GM18519 (cell line): Measurements from ENCODE around the gene TUBA4A.

Experiments used
- ATAC-seq: cut with Tn5 transposase; IDR thresholded peaks from one replicate; pipeline ENCODE4 v1.9.1; 2021; ENCODE audit warnings: mild to moderate bottlenecking, moderate library complexity; ENCODE audit not compliant: unreplicated experiment, low FRiP score

The TUBA4A gene

DNA sequence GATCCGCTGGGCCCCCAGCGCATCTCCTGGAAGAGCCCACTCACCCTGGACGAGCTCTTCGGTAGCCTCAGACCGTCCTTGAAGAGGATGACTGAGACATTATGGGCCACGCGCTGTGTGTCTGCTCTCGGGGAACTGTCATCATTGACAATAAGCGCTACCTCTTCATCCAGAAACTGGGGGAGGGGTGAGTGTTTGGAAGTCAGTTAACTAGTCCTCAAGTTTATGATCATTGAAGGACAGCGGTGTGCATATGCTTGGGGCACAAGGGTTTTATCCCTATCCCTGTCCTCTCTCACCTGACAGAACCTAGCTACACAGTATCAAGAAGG lies 7.9 kb downstream of the TUBA4A start:
- no peak for ATAC-seq

DNA sequence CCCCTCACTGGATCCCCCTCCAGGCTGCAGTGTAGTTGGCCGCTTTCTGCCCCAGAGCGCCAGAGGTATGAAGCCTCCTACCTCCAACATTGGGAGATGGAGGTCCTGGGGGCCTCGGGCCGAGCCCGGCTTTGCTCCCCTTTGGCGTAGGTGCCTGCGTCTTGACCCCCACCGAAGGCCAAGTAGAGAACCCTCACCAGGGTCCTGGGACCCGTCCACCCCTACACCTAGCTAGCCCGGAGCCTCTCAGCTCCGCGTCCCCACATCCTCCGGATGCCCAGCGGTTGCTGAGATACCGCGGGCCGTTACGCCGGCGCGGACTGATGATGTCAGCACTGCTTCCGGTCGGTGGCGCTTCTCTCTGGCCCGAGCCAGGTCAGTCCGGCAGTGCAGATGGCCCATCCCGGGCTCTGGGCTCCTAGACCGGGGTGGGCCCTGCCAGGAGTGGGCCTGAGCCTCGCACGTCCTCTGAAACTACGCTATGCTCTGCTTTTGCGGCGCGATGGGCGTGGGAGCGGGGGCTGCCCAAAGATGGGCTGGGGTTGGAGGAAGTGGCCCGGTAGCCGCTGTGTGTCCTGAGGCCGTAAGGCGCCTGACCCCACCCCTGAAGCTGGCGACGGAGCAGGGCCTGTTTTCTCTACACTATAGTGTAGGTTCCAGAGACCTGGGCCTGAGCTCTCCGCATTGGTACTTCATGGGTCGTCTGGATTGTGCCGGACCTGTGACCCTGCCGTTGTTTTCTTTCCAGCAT lies 8.4 kb downstream of the TUBA4A start, which contains the start of the genes GLB1L and STK16:
Gene GLB1L, minus strand, starts transcription at position 297 of the 751 bp plus-strand sequence. CDS start 1,871 bp downstream, outside the sequence.
Gene STK16, plus strand, starts transcription at position 332 of the 751 bp plus-strand sequence. CDS start 521 bp downstream, outside the sequence.
- ATAC-seq: peak; percentile 77

DNA sequence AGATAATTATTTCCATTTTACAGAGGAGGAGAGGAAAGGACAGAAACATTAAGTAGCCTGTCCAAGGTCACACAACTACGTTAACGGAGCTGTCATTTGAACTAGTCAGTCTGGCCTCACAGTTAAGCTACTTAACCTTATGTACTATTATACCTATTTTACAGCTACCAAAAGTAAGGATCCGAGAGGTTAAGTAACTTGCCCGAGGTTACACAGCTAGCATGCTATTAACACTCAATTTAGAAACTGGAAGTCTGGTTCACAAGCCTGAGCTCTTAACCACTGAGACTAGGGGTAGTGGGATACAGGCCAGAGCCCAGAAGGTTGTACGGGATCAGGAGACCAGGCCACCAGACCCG lies 8.9 kb downstream of the TUBA4A start:
- no peak for ATAC-seq

DNA sequence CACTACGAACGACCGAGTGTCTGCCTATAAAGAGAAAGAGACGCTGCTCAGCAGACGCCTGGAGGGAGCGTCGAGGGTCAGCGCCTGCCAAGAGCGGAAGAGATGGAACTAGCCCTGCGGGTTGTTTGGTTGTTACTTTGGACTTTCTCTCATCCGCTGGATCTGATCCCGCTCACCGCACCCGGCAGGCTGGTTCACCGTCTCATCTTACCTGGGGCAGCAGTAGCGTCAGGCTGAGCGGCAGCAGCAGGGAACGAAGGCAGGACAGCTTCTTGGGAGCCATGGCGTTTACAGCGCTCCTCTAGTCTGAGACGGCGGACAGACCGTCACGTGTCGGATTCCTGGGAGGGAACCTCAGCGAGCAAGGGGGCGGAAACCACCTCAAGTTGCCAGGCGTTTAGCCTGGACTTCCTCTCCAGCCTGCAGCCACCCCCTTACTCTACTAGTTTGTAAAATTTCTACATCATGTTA lies 10.4 kb downstream of the TUBA4A start:
- ATAC-seq: no peak

DNA sequence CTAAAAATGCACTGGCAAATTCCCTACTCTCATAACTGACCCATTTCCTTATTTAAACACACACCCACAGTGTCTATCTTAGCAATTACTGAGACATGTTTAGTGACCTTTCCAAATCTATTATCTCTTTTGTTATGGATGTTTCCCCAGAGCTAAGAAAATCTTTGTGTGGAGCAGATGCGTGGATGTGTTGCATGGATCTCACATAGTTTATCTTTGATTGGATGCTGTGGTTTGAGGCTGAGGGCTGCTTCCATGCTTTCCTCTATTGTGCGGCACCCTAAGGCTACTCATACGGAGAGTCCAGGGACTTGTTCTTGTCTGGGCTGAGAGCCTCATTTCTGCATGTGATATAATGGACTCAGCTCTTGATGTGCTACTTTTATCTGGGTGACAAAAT lies 19.4 kb downstream of the TUBA4A start:
- ATAC-seq: no peak

DNA sequence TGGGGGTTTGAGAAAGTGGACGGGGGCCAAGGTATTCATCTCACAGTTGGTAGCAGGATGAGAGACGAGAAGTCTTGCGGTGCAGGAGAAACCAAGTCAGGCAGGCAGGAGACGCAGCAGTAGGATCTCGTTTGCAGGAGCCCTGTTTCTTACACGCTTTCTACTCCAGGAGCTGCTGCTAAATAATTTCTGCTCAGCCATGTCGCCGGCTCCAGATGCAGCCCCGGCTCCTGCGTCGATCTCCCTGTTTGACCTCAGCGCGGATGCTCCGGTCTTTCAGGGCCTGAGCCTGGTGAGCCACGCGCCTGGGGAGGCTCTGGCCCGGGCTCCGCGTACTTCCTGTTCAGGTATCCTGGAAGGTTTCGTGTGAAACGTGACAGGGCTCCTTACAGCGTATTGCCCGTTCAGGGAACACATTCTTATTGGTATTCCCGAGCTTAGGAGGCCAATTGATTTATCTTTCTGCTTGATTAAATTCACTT lies 23.6 kb downstream of the TUBA4A start:
- ATAC-seq: no peak

DNA sequence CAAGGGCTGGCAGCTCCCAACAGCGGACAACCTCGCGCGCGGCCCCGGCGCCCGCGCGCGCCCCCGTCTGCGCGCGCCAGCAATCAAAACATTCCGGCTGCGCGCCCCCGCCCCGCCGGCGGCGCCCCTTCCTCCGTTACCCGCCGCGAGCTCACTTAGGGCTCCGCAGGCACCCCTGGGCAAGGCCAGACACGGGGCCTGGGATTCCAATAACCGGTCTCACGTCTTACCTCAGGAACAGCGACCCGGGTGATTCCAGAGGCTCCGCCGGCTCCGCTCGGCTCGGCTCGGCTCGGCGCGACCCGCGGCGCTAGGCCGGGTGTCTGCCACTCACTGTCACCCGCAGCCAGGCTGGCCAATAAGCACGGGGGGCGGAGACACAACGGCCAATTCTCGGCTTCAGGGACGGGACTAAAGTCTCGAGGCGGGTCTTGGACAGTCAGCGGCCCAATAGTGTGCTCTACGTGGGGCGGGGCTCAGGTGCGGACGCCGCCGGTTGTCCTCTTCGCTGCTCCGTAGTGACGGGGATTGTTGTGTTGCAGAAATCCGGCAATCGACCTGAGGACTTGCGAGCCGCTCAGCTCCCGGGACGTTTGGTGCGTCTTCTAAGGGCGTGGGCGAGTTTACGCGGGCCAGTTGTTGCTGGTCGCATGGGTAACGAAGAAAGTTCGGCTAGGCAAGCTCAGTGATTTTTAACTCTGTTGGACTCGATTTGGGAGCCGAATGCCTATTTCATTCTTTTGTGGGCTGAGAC lies 24.2 kb downstream of the TUBA4A start, which contains the start of the genes ANKZF1 and ATG9A:
Gene ANKZF1, plus strand, starts transcription at position 502 of the 754 bp plus-strand sequence. CDS start 452 bp downstream, outside the sequence.
Gene ATG9A, minus strand, starts transcription at position 332 of the 754 bp plus-strand sequence. CDS start 1,612 bp downstream, outside the sequence.
- peak; percentile 85 for ATAC-seq

DNA sequence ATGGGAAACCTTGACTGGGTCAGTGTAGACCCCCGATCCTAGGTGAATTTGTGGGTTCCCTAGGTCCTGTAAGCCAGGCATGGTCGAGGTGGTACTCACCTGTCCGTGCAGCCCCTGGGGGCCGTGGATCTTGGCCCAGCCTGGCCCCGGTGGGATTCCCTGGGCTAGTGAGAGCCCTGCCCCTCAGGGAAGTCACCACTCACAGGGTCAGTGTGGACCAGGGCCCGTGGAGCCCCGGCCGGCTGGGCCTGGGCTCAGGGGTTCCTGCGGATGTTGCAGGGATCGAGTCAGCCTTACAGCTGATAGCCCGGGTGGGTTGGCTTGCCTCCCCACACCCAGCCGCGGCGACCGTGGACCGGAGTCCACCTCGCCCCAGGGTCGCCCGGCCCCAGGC lies 24.8 kb downstream of the TUBA4A start:
- ATAC-seq: no peak

DNA sequence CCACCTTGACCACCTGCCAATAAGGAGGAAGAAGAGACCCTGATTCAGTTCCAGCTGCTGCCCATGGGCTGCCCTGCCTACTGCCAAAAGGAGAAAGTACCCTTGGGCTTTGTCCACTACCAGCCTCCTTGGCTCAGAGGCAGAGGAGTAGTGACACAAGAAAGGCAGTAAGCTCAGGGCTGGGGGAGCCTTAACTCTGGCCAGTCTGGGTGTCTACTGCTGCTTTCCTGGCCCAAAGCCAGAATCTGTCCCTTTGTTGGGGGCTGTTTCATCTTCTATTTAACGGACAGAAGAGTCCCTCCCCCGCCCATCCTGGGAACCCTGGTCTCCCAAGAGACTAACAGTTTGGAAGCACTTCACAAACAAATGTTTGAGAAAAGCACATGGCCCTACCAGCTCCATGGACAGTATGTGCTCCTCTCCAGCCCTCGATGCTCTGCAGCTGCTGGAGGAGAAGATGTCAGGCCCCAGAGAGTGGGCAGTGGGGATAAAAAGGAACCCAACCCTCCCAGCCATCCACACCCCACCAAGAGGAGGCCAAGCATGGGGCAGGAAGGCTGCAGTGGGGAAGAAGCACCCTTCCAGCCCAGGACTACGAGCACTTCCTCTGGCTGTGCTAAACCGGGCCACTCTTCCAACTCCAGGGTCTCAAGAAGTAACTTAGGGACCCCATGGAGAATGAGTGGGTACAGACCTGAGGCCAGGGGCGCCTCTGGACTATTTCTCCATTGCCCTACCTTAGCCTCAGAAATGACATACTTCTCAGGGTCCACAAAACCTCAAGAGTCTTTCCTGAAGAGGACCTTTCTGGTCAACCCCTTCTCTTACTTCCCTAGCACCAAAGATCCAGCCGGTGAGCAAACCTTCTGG lies 25.4 kb downstream of the TUBA4A start:
- ATAC-seq: no peak

DNA sequence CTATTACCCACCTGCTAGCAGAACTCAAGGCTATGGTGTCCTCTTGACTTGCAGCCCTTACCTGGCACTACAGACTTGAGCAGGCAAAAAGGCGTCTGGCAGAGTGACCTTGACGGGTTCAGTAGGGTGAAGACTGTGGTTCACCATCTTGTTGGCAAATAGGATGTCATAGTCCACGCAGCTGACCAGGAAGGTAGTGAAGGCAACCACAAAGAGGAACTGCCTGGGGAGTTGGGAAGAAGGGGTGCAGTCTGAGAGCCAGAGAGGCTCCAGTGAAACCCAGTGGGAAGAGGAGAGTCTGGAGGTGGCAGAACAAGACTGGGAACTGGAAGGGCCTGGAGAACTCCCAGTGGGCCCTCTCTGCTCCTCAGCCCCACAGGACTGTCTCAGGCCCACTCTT lies 28.4 kb downstream of the TUBA4A start:
- ATAC-seq: no peak

DNA sequence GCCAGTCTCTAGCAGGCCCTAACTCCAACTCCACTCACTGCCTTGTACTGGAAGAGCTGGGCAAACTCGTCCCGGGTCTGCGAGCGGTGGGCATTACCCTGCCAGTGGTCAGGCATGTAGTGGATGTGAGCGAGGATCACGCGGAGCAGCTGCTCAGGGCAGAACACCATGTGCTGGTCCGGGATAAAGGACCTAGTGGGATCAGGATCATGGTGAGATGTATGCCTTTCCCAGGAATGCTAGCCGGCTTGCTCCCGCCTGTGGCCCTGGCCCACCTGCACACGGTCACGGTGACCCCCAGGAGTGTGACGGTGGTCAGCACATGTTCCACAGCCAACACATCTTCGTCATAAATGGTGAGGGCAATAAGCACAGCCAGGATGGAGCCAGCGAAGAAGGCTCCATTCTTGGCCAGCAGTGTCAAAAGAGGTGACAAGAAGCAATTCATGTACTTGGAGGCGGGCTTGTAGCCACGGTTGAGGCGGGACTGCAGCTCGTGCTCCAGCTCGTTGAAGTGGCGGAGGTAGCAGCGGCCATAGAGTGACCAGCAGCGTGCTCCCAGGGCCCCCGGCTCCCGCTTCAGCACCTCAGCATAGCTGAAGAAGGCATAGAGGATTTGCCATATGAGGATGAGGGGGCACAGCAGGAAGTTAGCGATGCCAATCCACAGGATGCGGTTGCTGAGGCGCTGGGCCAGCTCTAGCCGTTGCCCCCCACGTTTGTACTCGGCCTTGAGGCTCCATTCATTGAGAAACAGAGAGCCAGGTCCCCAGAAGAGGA lies 29.7 kb downstream of the TUBA4A start:
- ATAC-seq: no peak

DNA sequence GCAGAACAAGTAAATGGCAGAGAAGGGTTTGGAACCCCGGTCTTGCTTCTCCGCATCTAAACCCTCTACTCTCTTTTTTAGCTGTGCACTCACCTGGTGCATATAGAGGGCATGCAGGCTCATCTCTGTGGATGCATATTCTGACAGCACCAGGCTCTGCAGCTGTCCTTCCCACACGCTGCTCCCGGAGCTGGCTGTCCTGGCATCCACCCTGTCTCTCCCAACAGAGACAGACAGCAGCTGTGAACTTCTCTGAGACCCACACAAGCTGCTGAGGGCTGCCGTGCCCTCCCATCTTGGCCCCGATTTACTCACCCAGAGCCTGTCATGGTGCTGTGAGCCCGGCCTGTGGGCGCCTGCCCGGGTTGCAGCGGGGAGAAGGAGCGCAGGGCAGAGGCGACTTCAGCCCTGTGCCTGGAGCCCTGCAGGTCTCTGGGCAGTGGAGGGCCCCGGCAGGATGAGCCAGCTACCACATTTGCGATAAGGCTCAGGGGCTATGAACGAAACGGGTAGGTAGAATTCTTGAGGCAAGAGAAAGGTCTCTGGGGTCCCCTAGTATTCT lies 31.7 kb downstream of the TUBA4A start:
- ATAC-seq: no peak

DNA sequence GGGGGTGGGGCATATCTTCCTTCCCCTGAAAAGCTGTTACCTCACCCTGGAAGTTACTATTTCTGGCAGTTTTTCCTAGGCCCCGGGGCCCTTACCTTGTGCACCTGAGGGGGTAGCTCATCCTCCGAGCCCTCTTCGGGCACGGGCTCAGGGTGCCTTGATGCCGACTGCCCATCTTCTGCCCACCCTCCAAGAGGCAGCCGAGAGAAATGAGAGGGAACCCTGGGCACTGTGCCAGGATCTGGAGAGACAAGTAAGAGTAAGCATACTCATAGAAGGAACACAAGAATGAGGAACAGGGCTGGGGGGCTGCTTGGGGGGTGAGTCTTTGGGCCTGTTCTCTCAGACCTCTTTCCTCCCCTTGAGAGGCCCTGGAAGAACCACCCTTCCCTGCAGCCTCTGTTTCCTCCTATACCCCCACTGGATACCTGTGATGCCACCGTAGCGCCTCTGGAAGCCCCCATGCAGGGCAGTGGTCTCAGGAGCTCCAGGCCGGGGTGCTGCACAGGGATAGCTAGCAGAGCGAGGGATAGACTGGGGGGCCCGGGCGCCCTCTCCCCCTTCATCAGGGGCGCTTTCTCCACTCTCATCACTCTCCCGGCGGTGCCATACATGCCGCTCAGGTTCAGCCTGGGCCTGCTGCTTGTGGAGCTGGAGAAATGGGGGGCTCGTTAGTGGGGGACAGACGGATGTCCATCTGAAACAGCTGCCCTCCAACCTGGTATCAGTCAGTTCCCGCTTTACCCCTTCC lies 32.9 kb downstream of the TUBA4A start:
- ATAC-seq: no peak

DNA sequence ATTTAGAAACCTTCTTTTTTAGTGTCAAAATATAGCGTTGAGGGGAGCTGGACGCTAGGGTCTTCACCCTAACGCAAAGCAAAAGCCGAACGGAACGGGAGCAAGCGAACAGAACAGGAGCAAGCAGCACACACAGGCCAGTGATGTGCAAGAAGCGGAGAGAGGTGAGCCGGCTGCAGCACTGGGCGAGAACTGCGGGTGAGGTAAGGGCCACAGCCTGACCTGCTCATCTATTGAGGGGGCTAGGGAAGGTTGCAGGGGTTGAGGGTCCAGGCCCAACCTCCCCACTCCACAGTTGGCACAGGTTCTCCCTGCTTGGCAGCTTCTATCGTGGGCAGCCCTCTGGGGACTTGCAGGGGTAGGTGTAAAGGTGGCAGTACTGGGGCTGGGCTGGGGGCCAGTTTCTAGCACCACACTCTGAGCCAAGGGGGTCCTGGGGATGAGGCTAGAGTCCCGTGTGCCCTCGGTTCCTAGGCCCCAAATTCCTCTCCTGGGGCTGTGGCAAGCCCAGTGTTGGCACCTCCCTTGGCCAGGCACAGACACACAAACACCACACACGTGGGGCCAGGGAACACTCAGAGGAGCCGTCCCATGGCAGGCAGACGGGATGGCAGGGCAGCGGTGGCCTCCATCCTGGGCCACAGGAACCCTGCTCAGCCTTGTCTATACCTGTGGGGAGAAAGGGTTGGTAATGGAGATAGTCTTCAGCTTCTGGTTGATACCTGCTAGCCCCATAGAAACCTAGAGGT lies 33.8 kb downstream of the TUBA4A start:
- ATAC-seq: no peak

DNA sequence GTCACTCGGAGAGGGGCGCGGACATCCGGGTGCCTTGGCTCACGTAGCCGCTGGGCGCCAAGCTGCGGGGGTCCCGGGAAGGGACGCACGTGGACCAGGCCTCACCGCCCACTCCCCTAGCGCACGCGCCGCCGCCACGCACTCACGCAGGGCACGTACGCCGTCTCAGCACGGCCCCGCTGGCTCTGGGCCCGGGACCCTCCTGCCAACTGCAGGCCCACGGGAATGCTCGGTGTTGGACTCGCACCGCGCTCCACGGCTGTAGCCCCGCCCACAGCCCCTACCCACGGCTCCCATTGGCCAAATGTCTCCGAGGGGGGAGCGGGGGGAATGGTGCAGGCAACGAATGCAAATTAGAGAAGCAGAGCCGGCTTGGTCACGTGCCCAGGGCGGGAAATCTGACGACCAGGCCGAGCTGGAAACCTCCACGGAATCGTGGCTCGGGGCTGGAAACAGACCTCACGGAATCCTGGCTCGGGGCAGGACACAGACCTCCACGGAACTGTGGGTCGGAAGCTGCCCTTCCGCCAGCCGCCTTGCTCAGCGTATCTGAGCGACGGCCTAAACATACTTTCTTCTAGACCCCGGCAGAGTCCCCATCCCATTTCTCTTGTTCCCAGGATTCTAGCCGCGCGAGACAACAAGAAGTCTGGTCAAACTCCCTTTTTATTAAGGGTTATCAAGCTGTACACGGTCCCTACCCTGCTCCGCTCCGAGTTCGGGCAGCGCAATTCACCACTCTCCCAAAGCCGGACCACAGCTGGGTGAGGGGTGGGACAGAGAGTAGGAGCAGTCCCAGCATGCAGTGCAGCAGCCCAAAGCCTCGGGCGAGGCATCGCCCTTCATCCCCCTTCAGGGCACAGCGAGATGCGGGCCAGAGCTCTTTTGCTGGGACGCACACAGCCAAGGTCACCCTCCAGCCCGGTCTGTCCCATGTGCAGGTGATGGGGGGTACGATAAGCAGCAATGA lies 34.7 kb downstream of the TUBA4A start, which contains the start of gene ABCB6:
Gene ABCB6, minus strand, starts transcription at position 227 of the 970 bp plus-strand sequence. CDS start 285 bp downstream, outside the sequence.
- peak; percentile 51 for ATAC-seq

DNA sequence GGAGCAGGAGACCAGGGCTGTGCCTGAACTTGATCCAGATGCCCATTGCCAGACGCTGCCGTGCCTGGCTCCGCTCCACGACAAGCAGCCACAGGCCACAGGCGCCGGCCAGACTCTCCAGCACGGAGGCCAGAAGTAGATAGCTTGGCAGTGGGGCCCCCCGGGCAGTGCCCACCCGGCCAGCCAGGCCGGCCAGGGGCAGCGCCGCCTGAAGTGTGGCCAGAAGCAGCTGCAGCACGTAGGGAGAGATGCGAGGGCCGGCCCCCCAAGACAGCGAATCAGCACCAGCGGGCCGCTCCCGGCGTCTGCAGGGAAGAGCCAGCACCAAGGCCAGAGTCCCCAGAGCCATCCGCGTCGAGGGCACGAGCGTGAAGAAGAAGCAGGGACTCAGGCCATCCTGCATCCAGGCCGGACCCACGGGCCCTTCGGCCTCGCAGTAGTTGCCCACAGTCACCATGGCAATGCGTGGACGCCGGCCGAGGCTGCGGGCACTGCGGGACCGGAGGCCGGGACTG lies 35.4 kb downstream of the TUBA4A start:
- ATAC-seq: peak; percentile 16
